Measurements from ENCODE around the gene SFT2D2.

Gene SFT2D2

DNA sequence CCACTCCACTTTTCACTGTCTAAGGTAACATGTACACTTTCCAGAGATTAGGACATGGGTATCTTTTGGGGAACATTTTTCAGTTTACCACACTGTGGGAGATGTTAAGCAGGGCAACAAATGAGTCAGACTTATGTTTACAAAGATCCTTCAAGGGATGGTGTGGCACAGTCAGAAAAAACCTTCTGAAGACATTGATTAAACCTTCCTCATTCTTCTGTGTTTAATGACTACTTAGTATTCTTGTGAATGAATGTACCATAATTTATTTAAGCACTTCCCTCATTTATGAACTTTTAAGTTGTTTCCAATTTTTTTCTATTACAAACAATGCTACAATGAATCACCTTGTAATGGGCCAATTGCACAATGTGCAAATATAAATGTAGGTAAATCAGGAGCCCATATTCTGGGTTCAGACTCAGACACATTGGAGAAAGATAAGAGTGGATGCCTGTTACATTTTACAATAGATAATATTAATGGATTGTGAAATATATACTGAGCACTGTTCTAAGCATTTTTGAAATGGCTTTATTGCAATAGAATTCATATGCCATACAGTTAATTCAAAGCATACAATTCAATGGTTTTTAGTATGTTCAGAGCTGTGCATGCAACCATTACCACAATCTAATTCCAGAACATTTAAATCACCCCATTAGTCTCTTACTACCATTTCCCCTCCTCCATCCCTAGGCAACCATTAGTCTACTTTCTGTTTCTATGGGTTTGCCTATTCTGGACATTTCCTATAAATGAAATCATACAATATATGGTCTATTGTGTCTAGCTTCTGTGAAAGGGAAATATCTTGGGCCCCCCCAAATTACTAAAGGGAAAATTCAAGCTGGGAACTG, 1.9 kb upstream of the SFT2D2 start:
- DNase-seq: no peak

- DNase-seq: no peak
These were observed 813 bp upstream of the SFT2D2 start for GRCh38 chr1:168224991-168225390.

- DNase-seq: no peak
These were observed 1.8 kb downstream of the SFT2D2 start for GRCh38 chr1:168227620-168228019.

GRCh38 chr1:168229893-168230292, 4.1 kb downstream of the SFT2D2 start:
- no peak for DNase-seq

DNA sequence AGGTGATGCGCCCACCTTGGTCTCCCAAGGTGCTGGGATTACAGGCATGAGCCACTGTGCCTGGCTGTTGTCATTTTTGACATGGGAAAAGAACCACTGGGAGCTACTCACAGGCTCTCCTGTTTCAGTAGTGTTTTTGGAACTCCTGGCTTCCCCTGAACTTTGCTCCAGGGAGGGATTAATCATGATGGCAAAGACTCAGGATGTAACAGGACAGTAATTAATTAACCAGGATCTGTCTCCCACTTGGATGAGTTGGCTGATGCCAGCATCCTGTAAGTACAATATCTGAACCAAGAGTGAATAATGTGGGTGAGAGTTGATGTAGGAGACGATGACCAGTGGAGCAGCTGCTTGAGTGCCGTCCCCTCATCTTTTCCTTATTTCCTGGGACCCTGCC, 4.9 kb downstream of the SFT2D2 start:
- DNase-seq: no peak

- peak; percentile 70 for DNase-seq
These were observed 9.2 kb downstream of the SFT2D2 start for GRCh38 chr1:168234846-168235547.

DNA sequence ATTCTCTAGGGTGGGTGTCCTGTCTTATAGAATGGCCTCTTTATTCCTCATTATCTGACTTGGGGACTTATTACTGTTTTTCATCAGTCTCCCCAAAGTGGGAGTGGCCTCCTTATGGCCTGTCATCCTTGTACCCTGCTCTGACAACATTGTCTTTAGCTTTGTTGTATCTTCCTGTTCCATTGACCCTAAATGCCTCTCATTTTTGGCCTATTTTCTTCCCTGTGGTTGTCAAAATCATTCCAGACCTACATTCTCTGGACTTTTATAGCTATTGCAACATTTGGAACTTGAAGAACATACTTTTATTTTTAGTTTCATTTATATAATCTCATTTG, 9.7 kb downstream of the SFT2D2 start:
- no peak for DNase-seq

GRCh38 chr1:168235937-168236336, 10.1 kb downstream of the SFT2D2 start:
- no peak for DNase-seq

- no peak for DNase-seq
These were observed 11.2 kb downstream of the SFT2D2 start for GRCh38 chr1:168236836-168237611.

DNA sequence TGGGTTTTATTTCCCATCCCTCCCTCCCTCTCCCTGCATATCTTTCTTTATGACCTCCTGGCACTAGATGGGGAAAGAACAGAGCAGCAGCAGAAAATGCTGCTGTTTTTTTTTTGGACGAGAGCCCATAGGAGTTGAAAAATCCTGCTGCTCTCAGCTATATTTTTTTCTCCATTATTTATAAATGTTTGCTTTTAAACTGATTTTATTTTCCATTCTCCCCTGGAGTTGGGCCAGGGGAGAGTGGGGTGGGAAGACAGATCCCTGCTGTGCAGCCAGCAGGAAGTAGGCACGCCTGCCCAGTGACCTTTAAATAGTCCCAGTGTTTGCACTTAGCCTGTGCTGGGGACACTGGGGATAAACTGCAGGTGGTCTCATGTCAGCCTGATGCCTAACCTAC, 17.4 kb downstream of the SFT2D2 start:
- DNase-seq: no peak

DNA sequence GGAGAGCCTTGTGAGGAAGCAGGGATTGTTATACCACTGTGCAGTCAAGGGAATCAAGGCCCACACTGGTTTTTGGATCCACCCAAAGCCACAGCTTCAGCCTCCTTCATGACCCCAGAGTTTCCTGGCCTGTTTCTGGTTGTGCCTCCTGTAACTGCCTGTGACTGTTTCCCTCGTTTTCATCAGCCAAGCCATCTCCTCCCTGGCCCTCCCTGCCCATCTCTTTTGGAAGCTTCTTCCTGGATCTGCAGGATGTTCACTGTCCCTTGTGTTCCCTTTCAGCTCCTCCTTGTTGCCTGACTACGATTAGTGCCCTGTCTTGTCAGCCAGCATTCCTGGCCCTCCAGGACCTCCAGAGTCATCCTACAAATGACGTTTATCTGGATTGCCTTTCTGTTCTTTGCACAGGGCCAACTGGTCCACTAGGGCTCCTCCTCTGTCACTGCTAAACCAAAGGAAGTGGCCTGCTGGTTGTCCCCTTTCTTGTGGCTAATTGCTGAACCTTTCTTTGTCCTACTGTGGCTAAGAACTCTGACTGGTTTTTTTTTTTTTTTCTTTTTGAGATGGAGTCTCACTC, 17.9 kb downstream of the SFT2D2 start:
- no peak for DNase-seq

GRCh38 chr1:168245042-168245441, 19.2 kb downstream of the SFT2D2 start:
- DNase-seq: no peak

DNA sequence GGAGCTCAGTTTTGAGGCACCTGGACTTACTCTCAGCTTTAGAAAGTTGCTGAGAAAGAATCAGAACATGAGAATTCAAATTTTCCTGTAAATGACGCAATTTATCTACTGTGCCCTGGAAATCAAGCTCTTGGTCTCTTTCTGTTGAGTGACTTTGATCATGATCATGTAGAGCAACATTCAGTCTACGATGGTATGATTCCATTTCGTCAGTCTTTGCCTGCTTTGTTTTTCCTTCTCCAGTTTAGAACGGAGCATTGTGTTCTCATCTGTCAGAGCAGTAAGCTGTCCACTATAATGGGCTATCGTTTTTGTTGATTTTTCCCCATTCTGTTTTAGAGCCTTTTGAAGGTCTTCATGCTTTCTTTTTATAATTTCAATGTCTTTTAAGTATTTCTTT, 20.7 kb downstream of the SFT2D2 start:
- no peak for DNase-seq

GRCh38 chr1:168252204-168252733, 26.5 kb downstream of the SFT2D2 start:
- DNase-seq: no peak

GRCh38 chr1:168256164-168256563, 30.4 kb downstream of the SFT2D2 start:
- DNase-seq: no peak

DNA sequence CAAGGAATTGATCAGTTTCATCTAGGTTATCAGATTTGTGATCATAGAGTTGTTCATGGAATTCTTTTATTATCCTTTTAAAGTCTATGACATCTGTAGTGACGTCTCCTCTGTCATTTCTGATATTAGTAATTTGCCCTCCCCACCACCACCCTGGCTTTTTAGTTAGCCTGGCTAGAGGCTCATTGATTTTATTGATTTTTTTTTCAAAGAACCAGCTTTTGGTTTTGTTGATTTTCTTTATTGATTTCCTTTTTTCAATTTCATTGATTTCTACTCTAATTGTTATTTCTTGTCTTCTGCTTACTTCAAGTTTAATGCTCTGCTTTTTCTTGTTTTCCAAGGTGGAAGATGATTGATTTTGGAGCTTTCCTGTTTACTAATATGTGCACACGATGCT, 31.6 kb downstream of the SFT2D2 start:
- DNase-seq: no peak

- no peak for DNase-seq
These were observed 33.8 kb downstream of the SFT2D2 start for GRCh38 chr1:168259567-168259966.

DNA sequence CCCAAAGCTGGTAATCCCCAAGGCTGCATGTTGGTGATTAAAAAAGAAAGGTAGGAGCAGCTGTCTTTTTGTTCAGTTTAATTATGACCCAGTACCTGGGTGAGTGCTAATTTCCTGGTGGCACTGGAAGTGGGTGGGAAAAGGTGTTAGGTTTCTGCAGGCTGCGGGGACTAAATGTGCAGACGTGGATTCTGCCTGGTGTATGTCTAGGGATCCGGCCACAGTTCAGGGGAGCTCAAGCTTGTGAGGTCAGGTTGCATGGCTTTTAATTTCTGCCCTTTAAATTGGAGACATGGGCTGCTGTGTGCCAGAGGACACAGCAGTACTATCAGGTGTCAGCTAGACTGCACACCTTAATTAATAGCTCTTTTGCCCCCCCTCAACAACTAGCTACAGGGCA, 34.6 kb downstream of the SFT2D2 start:
- no peak for DNase-seq

GRCh38 chr1:168261390-168261789, 35.6 kb downstream of the SFT2D2 start:
- DNase-seq: no peak

GRCh38 chr1:168263130-168263529, 37.3 kb downstream of the SFT2D2 start:
- no peak for DNase-seq

DNA sequence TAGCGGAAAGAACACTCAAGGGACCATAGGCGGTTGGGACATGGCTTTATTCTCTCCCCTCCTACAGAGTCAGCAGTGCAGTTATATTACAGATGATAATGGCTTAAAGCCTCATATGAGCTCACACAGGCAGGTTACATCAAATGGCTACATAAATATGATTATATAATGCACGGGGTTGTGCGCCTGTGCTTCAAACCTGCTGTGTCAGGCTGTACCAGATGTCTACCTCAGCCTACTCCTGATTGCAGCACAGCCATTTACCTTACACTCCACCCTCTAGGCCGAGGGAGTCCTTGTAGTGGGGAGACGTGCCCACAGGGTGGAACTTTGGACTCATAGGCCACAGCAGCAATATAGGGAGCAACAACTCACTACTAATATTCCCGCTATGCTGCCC, 38.5 kb downstream of the SFT2D2 start:
- DNase-seq: no peak

- no peak for DNase-seq
These were observed 39.8 kb downstream of the SFT2D2 start for GRCh38 chr1:168265596-168265995.

GRCh38 chr1:168266644-168267186, 40.9 kb downstream of the SFT2D2 start:
- DNase-seq: no peak
